HG03135 (cell line): Measurements from ENCODE around the gene KRTAP10-1.

Experiments
- ATAC-seq: cut with Tn5 transposase; IDR thresholded peaks from one replicate; pipeline ENCODE4 v1.9.1; 2021; ENCODE audit warnings: mild to moderate bottlenecking, moderate library complexity; ENCODE audit not compliant: unreplicated experiment

The KRTAP10-1 gene

DNA sequence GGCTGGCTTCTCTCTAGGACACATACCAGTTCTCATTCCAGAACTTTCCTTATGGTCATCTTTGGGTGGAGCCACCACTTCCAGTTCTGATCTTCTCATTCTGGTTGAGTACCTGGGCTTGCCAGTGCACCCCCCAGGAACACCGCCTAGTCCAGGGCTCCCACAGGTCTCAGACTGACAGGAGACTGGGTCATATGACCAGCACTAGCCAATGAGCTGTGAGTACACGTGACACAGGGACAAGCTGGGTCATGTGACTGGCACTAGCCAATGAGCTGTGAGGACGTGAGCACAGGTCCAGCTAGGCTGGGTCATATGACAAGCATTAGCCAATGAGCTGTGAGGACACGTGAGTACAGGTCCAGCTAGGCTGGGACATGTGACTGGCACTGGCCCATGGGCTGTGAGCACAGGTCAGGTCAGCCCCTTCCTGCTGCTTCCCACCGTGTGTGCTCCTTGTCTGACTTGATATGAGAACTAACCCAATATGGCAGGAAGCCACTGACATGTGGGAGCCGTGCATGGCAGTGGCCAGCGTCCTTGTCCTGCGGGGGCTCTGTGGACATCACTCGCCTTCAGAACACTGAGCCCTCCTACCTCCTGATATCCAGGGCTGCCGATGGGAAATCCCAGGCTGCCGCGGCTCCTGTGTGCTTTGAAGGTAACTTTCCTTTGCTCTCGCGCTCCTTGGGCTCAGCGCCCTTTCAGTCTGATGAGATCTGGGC, 22.7 kb downstream of the KRTAP10-1 start:
- ATAC-seq = no peak

DNA sequence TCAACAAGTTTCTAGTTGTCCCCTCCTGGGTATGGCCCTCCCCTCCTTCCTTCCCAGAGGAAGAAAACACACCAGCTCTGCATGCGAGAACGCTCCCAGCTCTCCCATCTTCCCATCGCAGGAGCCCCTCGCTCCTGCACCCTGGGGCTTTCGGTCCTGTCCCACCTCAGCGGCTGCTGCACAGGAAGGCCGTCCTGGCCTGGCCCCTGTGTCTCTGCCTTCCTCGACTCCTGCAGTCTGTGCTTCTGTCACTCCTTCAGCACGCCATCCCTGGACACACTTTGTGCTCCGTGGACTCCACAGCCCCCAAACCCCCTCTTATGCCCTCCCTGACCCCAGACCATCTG, 23.2 kb downstream of the KRTAP10-1 start:
- no peak for ATAC-seq

DNA sequence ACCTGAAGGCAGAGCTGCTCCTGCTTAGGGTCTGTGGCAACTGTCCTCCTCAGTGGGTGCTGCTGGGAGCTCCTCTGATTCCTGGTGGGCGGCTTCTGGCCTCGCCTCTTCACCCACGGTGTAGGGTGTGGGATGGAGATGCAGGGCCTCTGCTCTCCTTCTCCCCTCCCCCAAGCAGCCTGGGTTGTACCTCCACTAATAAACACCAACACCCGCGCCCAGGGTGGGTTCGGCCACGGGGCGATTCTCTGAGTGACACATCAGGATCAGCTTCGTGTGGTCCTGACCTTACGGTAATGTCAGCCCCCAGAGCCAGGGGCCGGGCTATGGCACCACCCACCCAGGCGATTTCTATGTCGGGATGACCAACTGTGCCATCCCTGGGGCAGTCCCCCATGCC, 23.7 kb downstream of the KRTAP10-1 start:
- no peak for ATAC-seq

DNA sequence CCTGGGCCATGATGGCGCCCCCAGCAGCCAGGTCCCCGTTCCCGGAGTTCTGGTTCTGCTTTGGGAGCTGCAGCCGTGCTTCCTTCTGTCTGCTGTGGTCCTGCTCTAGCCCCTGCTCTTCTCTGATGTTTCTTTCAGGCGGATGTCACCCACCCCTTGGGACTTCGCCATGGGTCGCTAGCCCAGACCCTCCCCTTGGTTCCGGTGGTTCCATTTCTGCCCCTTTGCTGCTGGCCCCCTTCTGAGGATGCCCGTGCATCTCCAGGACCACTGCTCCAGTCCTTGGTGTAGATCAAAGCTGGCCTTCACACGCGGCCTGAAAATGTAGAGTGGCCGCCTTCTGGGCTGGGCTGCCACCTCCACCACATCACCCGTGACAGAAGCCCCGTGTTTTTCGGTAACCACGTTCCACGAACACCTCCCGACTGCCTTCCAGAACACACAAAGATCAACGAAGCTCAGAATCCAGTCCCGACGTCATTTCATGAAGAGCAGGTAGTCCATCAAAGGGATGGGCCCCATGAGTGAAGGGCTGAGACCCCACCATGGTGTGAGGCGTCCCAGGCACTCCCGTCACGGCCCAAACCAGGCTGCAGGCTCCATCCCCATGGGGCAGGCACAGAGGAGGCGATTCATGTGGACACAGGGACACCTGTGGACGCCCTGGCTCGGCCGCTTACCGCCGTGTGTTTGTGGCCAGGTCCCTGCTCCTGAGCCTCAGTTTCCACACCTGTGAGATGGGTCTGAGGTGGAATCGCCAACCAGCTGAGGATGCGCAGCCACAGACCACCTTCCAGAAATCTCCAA, 24.4 kb downstream of the KRTAP10-1 start:
- ATAC-seq = no peak

DNA sequence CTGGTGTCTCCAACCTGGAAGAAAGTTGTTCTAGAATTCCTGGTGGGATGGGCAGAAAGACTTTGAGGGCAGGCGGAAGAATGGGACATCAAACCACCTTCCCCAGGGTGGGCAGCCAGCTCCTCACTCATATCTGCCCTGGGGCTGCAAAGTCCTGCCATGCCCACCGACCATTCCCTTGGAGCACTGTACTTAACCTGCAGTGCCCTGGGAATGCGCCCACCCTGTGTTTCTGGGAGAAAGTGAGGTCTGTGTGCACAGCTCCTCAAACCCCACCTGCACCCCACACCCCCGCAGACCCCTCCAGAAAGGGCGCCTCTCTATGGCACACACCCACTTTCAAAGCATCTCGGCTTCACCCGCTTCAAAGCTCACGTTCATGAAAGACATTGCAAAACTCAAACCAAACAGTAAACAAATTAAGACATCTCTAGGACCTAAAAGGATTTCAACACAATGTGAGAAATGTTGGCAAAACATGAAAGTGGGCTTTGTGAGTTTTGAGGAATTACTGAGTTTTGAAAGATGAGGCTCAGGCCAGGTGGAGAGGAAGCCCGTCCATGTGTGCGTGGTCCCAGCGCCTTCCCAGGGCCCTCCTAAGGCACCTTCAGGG, 25.1 kb downstream of the KRTAP10-1 start:
- ATAC-seq = no peak

DNA sequence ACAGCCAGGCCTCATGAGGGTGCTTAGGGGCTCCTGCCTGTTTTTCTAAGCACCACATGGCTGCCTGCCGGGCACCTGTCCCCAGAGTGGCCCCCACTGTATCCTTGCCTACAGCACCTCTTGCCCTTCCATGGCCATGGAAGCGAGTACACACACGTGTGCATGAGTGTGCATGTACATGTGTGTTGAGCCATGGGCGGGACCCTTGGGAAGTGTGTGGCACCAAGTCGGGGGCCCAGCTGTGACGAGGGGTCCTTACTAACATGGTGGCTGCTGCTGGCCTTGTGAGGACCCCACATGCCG, 25.8 kb downstream of the KRTAP10-1 start:
- ATAC-seq = no peak

DNA sequence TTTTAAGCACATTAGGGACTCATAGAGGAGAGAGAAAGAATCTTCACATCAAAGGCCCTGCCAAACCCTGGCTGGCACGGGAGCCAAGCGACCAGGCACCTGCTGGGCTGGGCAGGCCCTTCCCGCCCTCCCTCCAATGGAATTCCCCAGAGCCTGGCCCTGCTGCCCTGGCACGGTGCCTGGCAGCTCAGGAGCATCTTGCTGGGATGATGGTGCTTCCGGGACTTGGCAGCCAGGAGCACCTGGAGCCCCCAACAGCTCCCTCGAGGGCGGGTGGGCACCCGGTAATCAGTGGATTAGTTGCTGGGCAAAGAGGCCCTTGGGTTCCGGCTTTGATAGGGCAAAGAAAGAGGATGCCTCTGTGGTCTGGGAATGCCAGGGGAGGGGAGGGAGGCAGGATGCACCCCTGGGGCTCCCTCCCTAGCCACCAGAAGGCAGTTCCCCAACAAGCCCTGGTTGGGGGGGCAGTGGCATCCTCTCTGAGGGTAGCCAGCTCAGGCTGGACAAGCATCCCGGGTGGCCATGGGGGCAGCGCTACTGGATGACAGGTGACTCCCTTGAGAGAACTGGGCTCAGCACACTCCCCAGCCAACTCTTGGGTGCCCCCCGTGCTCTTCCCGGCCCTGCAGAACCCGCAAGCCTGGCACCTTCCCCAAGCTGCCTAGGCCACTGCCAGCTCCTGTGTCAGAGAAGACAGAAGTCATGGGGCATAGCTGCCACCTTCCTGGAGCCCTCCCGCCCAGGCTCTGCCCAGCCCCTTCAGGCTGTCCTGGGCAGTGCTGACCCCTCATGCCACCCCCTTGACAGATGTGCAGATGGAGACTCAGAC, 26.4 kb downstream of the KRTAP10-1 start:
- no peak for ATAC-seq

DNA sequence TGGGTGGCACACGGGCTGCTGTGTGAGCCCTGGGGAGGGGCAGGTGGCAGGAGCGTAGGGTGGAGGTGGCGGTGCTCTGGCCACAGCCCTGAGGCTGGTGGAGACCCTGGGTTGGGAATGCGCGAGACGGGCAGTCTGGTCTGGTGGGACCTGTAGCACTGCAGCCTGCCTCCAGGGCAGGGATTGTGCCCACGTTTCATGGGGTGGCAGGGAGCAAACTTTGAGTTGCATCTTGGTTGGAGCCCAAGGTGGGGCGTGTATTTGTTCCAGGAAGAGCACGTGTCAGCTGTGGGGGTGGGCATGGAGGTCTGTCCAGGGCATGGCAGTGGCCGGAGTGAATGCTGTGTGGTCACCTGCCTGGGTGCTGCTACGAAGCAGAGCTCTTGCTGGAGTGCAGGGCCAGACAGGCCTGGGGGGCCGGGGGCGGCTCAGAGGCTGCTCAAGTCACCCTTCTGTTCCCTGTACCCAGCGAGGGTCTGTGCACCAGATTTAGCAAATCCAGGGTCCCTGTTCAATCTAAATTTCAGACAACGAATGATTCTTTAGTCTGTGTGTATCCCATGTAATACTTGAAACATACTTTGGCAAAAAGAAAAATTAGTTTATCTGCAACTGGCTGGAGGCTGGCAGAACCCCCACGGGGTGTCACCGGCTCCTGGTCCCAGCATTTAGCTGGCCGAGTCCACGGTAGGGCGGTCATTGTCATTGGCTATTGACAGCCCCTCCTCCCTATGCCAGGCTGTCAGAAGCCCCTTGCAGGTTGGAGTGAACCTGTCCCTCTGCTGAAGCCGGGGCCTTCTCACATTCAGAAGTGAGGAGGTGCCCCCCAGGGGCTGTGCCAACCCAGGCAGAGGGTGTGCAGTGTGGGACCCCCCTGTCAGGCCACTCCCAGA, 27.3 kb downstream of the KRTAP10-1 start:
- ATAC-seq = no peak

DNA sequence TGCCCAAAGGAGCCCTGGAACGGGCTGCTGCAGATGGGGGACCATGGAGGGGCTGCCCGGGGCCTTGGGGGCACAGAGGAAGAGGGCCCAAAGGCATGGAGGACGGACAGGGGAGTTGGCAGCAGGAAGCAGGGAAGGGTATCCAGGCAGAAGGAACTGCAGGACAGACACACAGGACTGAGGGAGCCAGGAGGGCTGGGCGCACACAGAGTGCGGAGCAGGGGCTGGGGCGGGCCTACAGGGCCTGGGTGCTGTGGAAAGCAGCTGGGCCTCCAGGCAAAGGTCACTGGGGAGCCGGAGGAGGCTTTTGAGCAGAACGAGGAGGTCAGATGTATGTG, 28.1 kb downstream of the KRTAP10-1 start:
- ATAC-seq = no peak

DNA sequence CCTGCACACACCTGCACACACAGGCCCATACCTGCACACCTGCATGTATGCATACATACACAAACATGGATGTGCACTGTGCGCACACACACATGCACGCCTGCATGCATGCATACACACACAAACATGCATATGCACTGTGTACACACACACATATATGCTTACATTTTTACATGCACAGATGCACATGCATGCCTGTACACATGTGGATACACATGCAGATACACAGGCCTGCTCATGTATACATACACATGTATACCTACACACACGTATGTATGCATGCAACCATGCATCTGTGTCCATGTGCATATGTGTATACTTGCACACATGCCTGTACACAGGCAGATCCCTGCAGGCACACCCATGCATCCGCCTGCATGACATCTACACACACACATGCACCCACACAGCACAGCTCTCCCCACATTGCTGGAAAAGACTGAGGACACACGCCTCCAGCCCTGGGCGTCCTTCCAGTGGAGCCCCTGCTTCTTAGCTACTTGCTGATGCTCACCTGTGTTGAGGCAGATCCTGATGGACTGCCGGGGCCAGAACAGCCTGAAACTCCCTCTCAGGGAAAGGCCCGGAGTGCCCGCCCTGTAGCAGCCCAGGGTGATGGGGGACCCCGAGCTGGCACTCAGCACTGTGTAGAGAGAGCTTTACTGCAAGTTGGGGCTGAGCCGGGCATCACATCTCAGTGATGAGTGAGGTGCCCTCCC, 28.6 kb downstream of the KRTAP10-1 start:
- ATAC-seq = no peak

DNA sequence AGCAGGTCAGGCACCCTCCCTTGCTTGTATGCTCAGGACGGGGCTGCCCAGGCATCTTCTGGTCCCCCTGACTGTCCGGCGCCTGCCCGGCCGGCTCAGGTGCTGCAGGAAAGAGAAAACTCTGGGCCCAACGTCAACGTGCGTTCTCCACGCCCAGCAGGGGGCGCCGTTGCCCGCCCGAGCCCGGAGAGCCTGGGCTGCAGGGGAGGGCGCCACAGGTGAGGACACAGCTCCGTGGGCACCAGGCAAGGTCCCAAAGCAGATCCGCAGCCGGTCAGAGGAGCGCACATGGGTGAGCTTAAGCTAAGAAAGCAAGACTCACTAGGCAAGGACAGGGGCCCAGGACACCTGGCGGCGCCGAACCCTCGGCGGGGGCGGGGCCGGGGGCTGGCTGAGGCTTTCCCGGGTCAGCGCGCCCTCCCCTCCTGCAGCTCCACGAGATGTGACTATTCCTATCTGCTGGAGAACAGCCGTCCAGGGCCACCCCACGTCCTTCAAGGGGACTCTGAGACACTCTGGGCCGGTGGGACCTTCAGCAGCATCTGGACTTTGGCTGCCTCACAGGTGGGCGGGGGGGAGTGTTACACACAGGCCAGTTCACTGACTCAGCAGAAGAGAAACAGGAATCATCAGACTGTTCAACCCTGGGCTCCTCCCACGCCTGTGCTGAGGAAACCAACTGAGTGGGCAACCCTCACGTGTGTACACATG, 29.3 kb downstream of the KRTAP10-1 start:
- no peak for ATAC-seq

DNA sequence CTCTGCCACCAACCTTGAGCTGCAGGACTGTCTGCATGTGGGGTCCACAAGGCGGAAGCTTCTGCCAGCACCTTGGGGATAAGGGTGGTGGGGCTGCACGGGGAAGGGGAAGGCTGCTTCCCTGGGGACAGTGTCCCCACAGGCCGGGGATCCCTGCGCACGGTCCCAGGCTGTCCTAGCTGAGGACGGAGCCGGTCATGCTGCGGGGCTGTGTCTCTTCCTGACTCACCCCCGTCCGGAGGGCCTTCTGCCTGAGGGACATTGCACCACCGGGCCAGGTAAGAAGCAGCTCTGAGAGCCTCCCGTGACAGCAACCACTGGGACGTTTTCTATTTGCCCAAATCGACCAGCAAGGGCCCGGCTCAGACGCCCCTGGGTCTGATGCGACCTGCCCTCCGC, 29.9 kb downstream of the KRTAP10-1 start:
- ATAC-seq = no peak

DNA sequence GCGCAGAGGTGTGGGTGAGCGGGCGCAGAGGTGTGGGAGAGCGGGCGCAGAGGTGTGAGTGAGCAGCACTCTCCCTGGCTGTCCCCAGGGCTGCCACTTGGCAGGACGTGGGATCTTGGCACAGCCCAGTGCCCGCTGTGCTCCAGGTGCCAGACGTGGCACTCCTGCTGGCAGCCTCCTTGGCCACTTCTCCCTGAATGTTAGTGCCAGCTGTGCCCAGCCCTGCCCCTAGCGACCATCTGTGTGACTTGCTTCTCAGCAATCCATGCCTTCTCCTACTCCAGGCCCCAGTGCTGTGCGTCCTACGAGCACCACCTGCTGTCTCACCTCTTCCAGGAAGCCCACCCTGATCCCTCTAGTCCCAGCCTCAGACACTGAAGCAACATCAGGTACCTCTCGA, 30.5 kb downstream of the KRTAP10-1 start:
- no peak for ATAC-seq

DNA sequence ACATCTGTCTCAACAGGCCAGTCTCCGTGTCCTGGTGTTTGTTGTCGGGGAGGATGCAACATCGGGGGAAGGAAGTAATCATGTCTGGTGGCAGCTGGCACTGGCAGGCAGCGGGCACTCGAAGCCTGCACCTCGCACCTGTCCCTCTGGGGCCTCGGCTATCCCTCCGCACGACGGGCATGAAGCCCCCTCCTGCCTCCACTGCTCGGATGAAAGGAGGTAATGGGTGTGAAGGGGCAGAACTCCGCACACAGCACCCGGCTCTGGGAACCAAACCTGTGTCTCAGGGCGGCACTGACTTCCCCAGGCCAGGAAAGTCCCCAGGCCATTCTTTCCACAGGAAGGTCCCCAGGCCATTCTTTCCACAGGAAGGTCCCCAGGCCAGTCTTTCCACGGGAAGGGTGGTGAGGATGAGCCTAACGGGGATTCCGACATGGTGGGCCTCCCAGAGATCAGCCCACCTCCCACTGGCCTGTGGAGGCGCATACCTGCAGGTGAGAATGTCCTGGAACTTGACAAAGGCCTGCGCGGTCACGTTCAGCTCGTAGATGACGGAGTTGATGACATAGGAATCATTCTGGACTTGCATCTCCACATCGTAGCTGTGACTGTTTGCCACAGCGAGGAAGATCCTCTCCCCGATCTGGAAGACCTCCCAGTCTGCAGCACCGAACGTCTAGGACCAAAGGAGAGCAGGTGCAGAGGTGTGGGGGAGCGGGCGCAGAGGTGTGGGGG, 31.1 kb downstream of the KRTAP10-1 start:
- no peak for ATAC-seq

DNA sequence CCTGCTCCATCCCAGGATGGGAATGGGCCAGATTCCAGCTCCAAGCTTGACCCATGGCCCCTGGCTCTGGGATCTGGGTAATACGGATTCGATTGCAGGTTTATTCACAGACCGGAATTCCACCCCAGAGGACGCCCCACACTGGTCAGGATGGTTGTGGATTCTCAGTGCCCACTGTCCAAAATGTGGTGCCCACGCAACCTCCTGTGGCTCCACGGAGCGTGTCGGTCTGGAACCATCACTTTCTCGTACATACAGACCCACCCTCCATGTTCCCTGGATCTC, 31.6 kb downstream of the KRTAP10-1 start:
- no peak for ATAC-seq

DNA sequence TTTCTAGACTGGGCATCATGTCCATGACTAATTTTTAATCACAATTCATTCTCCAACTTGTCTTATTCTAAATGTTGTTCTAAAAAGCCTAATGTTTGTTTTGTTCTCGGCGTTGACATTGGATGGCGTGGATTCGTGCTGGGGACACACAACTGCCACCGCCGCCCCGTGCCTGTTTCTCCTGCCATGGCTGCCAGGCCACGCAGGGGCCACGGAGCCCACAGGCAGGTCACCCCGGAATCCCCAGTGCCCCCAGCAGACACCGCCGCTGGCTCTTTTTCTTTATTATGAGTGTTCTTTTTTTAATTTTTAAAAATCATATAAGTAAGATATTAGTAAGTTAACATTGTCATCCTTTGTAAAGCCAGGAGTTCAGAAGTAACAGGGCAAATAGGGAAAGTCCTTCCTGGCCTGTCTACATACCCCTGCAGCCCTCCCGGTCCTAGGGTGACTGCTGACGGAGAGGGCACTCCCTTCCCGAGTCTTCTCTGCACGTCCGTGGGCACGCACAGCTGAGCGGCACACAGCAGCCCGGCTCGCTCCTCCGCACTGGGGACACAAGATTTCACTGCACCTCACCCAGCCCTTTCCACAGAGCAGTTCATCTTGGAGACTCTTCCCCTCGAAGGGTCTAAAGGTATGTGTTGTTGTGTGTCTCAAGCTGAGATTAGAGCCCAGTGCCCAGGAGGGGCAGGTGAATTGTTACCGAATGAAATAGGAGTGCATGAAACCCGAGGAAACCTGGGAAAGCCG, 32.1 kb downstream of the KRTAP10-1 start:
- no peak for ATAC-seq

DNA sequence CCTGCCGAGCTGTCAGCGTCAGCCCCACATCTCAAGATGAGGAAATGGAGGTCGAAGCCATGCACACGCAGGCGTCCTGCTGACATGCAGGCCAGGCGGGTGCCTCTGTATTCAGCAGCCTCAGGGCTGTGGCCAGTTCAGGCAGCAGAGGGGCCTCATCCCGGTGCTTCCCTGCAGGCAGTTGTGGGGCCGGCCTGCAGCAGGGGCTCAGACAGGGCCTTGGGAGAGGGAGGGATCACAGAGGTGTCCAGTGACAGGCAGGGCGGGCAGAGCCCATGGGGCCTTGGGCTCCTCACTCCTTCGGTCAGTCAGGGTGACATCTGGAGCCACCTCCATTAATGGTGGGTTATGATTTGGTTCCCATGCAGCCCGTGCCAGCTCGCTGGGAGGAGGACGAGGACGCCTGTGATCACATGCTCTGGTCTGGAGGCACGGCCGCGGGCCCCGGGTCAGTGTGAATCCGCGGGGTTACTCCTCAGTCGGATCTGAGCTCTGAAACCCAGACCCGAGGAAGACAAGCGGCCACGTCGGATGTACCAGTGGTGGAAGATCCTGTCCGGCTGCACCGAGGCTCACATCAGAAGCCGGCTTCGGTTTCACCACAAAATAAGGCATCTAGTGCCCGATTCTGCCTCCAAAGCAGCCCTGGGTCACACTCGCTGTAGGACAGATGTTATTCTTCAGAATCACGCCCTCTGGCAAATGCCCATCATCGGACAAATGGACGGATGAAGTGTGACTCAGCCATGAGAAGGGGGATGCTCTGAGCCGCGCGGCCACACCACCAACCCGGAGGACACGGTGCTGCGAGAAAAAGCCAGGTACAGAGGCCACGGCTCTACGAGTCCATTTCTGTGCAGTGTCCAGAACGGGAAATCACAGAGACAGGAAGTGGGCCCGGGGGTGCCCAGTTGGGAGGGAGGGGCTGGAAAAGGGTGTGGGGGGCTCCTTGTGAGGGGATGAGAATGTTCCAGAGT, 33.4 kb downstream of the KRTAP10-1 start:
- no peak for ATAC-seq
